Endothelial cell of umbilical vein (primary cell): ENCODE measurements around the gene ABCB9. TPM values are rescaled to one million over a fixed set of nuclear protein-coding genes. Genes with fewer than 3 reads are reported as not detected.
A peak's percentile ranks its signal among the peaks of the same experiment; 100 is the strongest.
"Not testable (repeated sequence)": the region's sequence is repeated elsewhere in the genome, so short reads cannot be mapped to it uniquely, and the experiment has no call there.

Experiments
- BruUV-seq: library from RNA; stranded (reverse); fragments of 400-500 nt; replicated peaks from 2 replicates; lab custom pipeline; 2021; lab: Mats Ljungman, UMichigan
- CTCF ChIA-PET: fragments of 300-600, 350-600 bp; sonication (Branson Sonifier 250); formaldehyde crosslinking; loops from one replicate; lab custom pipeline; 2021; ENCODE audit warnings: antibody characterized with exemption, inconsistent platforms; lab: Charles Lee
- POLR2A ChIA-PET: fragments of 300-600, 350-600 bp; sonication (Branson Sonifier 250); formaldehyde crosslinking; loops from one replicate; lab custom pipeline; 2021; ENCODE audit warnings: antibody characterized with exemption, inconsistent platforms; lab: Charles Lee
- DNase-seq: peaks from one replicate; pipeline ENCODE4 v3.0.0-alpha.2; 2011; ENCODE audit warnings: low read depth, low spot score
- FAIRE-seq: peaks from 2 replicates; lab custom pipeline; 2011; peaks lifted over from hg19 to GRCh38; lab: Jason Lieb, UNC
- H2AFZ ChIP-seq: 2 replicates; pipeline ENCODE4 v1.6.0; 2012; ENCODE audit warnings: low read depth, low read length, control low read depth, inconsistent platforms
- H3K27ac ChIP-seq: 2 replicates; pipeline ENCODE4 v1.5.1; 2011; ENCODE audit warnings: low read depth, mild to moderate bottlenecking, control low read depth, low read length, moderate library complexity; ENCODE audit not compliant: insufficient read depth
- H3K27me3 ChIP-seq, 2 experiments: 2 replicates each; pipeline versions ENCODE4 v1.6.0 to v1.6.1; 2011; ENCODE audit warnings: low read length in 2 of 2, mixed read lengths in 1 of 2; ENCODE audit not compliant: control insufficient read depth in 2 of 2, insufficient read depth in 2 of 2
- H3K36me3 ChIP-seq, 2 experiments: 2 replicates in 1 of 2; 3 replicates in 1 of 2; pipeline ENCODE4 v1.5.1; 2011; ENCODE audit warnings: low read length in 2 of 2, mild to moderate bottlenecking in 1 of 2, moderate library complexity in 1 of 2; ENCODE audit not compliant: control insufficient read depth in 2 of 2, insufficient read depth in 2 of 2; ENCODE audit errors: extremely low read depth in 1 of 2
- H3K4me1 ChIP-seq: 3 replicates; pipeline ENCODE4 v1.5.1; 2011; ENCODE audit warnings: mild to moderate bottlenecking, low read length; ENCODE audit not compliant: control insufficient read depth, insufficient read depth; ENCODE audit errors: extremely low read depth
- H3K4me2 ChIP-seq: 2 replicates; pipeline ENCODE4 v1.6.1; 2011; ENCODE audit warnings: low read length, control low read depth, mixed read lengths; ENCODE audit not compliant: insufficient read depth
- H3K4me3 ChIP-seq, 3 experiments: fragments of 200-600 bp in 1 of 3; sonication (generic), shearing (Covaris generic) in 1 of 3; replicated peaks in 1 of 3; 2 replicates each; pipeline ENCODE4 v1.5.1; 2011 to 2016; ENCODE audit warnings: control low read depth in 3 of 3, low read length in 3 of 3, mild to moderate bottlenecking in 2 of 3, inconsistent platforms in 1 of 3, low read depth in 1 of 3, moderate library complexity in 1 of 3; ENCODE audit not compliant: insufficient read depth in 1 of 3
- H3K79me2 ChIP-seq: 2 replicates; pipeline ENCODE4 v1.6.0; 2012; ENCODE audit warnings: low read length, inconsistent platforms; ENCODE audit not compliant: control insufficient read depth, insufficient read depth
- H3K9ac ChIP-seq: replicated peaks from 2 replicates; pipeline ENCODE3; 2011; ENCODE audit warnings: low read length, control low read depth; ENCODE audit not compliant: insufficient read depth; ENCODE audit errors: extremely low read depth
- H3K9me1 ChIP-seq: replicated peaks from 3 replicates; pipeline ENCODE4 v1.6.0; 2011; ENCODE audit warnings: mild to moderate bottlenecking, low read length; ENCODE audit not compliant: control insufficient read depth, insufficient read depth; ENCODE audit errors: extremely low read depth
- H3K9me3 ChIP-seq: replicated peaks from 2 replicates; pipeline ENCODE4 v1.5.1; 2012; ENCODE audit warnings: low read length, inconsistent platforms; ENCODE audit not compliant: control insufficient read depth, insufficient read depth
- H4K20me1 ChIP-seq: replicated peaks from 2 replicates; pipeline ENCODE3; 2011; ENCODE audit warnings: mild to moderate bottlenecking, low read length; ENCODE audit not compliant: control insufficient read depth, insufficient read depth; ENCODE audit errors: extremely low read depth
- CTCF ChIP-seq, 2 donors: IDR thresholded peaks; 1 replicate in 1 of 2; 2 replicates in 1 of 2; pipeline ENCODE4 v1.5.1; 2011; ENCODE audit warnings: low read length in 2 of 2, mild to moderate bottlenecking in 2 of 2, moderate library complexity in 2 of 2, control low read depth in 1 of 2, inconsistent platforms in 1 of 2, low read depth in 1 of 2; ENCODE audit not compliant: insufficient read depth in 1 of 2; ENCODE audit errors: extremely low read depth in 1 of 2
- EZH2 ChIP-seq: IDR thresholded peaks from 2 replicates; pipeline ENCODE4 v1.6.1; 2012; ENCODE audit warnings: borderline replicate concordance, low read depth, mild to moderate bottlenecking, moderate library complexity, low read length, inconsistent platforms; ENCODE audit not compliant: severe bottlenecking
- FOS ChIP-seq: IDR thresholded peaks from 2 replicates; pipeline ENCODE4 v1.6.1; 2011; ENCODE audit warnings: mild to moderate bottlenecking, low read length, moderate library complexity, borderline replicate concordance; ENCODE audit not compliant: insufficient read depth
- GATA2 ChIP-seq: IDR thresholded peaks from 2 replicates; pipeline ENCODE4 v1.7.0; 2011; ENCODE audit warnings: low read depth, mild to moderate bottlenecking, moderate library complexity, mixed read lengths, low read length; ENCODE audit not compliant: insufficient read length, insufficient read depth
- JUN ChIP-seq: IDR thresholded peaks from 2 replicates; pipeline ENCODE4 v1.6.1; 2011; ENCODE audit warnings: borderline replicate concordance, low read depth; ENCODE audit not compliant: insufficient read length, insufficient read depth
- MAX ChIP-seq: IDR thresholded peaks from 2 replicates; pipeline ENCODE4 v1.6.1; 2011; ENCODE audit not compliant: insufficient read depth, insufficient read length
- MYC ChIP-seq: IDR thresholded peaks from one replicate; pipeline ENCODE4 v1.6.1; 2011; ENCODE audit warnings: mild to moderate bottlenecking, low read depth, low read length
- POLR2A ChIP-seq: IDR thresholded peaks from 2 replicates; pipeline ENCODE4 v1.6.1; 2012; ENCODE audit warnings: low read depth, mild to moderate bottlenecking, control low read depth, low read length
- POLR2AphosphoS5 ChIP-seq: IDR thresholded peaks from 2 replicates; pipeline ENCODE4 v1.6.1; 2012; ENCODE audit warnings: low read depth, mild to moderate bottlenecking, control low read depth, low read length, moderate library complexity; ENCODE audit not compliant: insufficient read depth
- dilution Hi-C: fragments of 300-500 bp; cut with MboI; formaldehyde crosslinking; loops from one replicate; pipeline ENCODE4 v1.15.0; 2019; ENCODE audit warnings: low sequenced_read_pairs; ENCODE audit not compliant: extremely low pct_ligation_motif_present
- intact Hi-C: fragments of 100-400 bp; cut with micrococcal nuclease; formaldehyde crosslinking; loops from one replicate; pipeline ENCODE4 v1.10.0; 2022
- polyA plus RNA-seq, 4 experiments: library from polyadenylated mRNA; depleted of rRNA in 3 of 4; stranded (reverse) in 3 of 4; unstranded in 1 of 4; fragments of >200 nt; gene quantifications; 2 replicates each; pipeline versions ENCODE4 v1.2.1 to v1.2.3, GENCODE V29; 2011 to 2012; ENCODE audit warnings: missing spikeins in 1 of 4
- total RNA-seq: library from RNA; stranded (reverse); gene quantifications from 2 replicates; pipeline ENCODE4 v1.2.3, GENCODE V29; 2021

The ABCB9 gene
- total and polyA plus RNA-seq, 2 donors (not counting 3 experiments of a cell fraction or from before 2014, with no cell fraction given) = 11.7 to 16.9 TPM

- FAIRE-seq, H4K20me1 ChIP-seq, H2AFZ ChIP-seq, H3K4me3 ChIP-seq, H3K79me2 ChIP-seq, BruUV-seq, H3K9ac ChIP-seq, H3K27me3 ChIP-seq, H3K9me1 ChIP-seq, H3K27ac ChIP-seq, H3K4me2 ChIP-seq, H3K36me3 ChIP-seq, DNase-seq, dilution Hi-C loops, POLR2A ChIA-PET, H3K9me3 ChIP-seq: not testable (repeated sequence)
- intact Hi-C loops = loop anchor here (5.0 kb wide), 1 partner anchor 44 kb away; the partner anchor contains the start of gene VPS37B
- CTCF ChIA-PET = interaction anchor here (19.1 kb wide), 1 partner anchor 81 kb away, joined by 200 read pairs; no protein-coding TSS in a partner anchor
- H3K4me1 ChIP-seq = peaks cover 30% of the 10 kb centered on the region
- TF ChIP-seq FOS = peak; percentile 8
These were observed 24.9 kb downstream of the ABCB9 start for GRCh38 chr12:122941351-122941750.

DNA sequence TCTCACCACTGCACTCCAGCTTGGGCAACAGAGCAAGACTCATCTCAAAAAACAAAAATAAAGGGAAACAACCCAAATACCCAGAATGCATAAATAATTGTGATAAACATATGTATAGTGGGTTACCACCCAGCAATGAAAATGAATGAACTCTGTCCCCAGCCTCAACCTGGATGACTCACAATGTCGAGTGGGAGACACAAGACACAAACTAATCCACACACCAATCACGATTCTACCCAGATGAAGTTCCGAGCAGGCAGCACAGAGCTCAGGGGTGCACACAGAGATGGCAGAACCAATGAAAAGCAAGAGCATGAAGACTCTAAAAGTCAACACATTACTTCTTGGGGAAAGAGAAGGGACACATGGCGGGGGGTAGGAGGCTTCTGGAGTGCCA lies 27.1 kb downstream of the ABCB9 start:
- H3K27me3 ChIP-seq = no peaks in the 10 kb centered on the region
- dilution Hi-C loops = no loop called here
- POLR2A ChIA-PET = no interaction called here

More for the DNA sequence above, 27.1 kb downstream of the ABCB9 start:
- Histone ChIP-seq H3K9me3 (no peaks in the 10 kb centered on the region), H3K4me3 (no peak overlapping the region), H3K36me3 (peaks cover 0 to 2% of the 10 kb centered on the region in 2 experiments), H3K9ac (no peak overlapping the region), H3K27ac (no peak overlapping the region), H4K20me1 (no peaks in the 10 kb centered on the region), H3K9me1 (no peaks in the 10 kb centered on the region), H2AFZ (no peak overlapping the region), H3K79me2 (no peaks in the 10 kb centered on the region), H3K4me1 (peaks cover 16% of the 10 kb centered on the region), H3K4me2 (no peak overlapping the region)
- TF ChIP-seq GATA2 (no peak), MYC (no peak), POLR2AphosphoS5 (no peak), CTCF (IDR thresholded peaks at IDR 0.05; ENCODE audit: extremely low read depth in 1 of 2, insufficient read depth in 1 of 2, low read depth in 1 of 2, low read length in 2 of 2) (no peak), POLR2A (no peak), FOS (no peak), JUN (no peak), MAX (no peak), EZH2 (no peak)
- no TSS peak for BruUV-seq
- no peak for FAIRE-seq
- no peak for DNase-seq
- CTCF ChIA-PET = interaction anchor here (1.3 kb wide), 1 partner anchor 79 kb away, joined by 3 read pairs; no protein-coding TSS in a partner anchor
- intact Hi-C loops = no loop called here
